Coronary artery (tissue), 2 donors: Measurements from ENCODE around the gene ANKS1A.
A peak's percentile ranks its signal among the peaks of the same experiment; 100 is the strongest.

Source experiments
- DNase-seq: peaks from one replicate; pipeline ENCODE4 v3.0.0-alpha.2; 2017; ENCODE audit warnings: low spot score
- H3K27ac ChIP-seq, 2 donors: fragments of 200-600 bp; sonication (generic); one replicate each; pipeline ENCODE4 v1.5.1; 2016 to 2019
- H3K4me3 ChIP-seq: fragments of 200-600 bp; sonication (generic); 2 replicates; pipeline ENCODE4 v1.5.1; 2016; ENCODE audit warnings: mild to moderate bottlenecking, moderate library complexity
- TF ChIP-seq, protein P1 (sequence below): fragments of 200-600 bp; sonication (generic); IDR thresholded peaks from one replicate; pipeline ENCODE4 v1.5.1; 2019; ENCODE audit warnings: antibody characterized with exemption

Gene ANKS1A

DNA sequence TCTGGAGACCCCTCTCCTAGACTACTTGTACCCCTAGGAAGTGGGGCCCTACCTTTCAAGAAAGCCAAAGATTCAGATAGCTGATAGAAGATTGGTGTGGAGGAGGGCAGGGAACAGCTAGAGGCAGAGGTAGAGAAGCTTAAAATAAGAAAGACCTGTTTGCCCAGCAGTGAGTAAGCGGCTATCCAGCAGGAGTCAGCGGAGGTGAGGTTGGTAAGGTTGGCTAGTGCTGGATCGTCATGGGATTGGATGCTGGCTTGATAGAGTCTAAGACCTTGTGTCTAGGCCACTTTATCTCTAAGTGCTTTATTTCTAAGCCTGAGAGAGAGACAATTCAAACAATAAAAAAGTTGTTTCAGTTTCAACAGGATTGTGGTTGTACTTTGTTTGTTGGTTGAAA lies 19.1 kb downstream of the ANKS1A start:
- no peak overlapping the region for H3K4me3 ChIP-seq
- DNase-seq, result no peak
- no peak overlapping the region for H3K27ac ChIP-seq
- TF ChIP-seq, protein P1, sequence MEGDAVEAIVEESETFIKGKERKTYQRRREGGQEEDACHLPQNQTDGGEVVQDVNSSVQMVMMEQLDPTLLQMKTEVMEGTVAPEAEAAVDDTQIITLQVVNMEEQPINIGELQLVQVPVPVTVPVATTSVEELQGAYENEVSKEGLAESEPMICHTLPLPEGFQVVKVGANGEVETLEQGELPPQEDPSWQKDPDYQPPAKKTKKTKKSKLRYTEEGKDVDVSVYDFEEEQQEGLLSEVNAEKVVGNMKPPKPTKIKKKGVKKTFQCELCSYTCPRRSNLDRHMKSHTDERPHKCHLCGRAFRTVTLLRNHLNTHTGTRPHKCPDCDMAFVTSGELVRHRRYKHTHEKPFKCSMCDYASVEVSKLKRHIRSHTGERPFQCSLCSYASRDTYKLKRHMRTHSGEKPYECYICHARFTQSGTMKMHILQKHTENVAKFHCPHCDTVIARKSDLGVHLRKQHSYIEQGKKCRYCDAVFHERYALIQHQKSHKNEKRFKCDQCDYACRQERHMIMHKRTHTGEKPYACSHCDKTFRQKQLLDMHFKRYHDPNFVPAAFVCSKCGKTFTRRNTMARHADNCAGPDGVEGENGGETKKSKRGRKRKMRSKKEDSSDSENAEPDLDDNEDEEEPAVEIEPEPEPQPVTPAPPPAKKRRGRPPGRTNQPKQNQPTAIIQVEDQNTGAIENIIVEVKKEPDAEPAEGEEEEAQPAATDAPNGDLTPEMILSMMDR, result no peak

DNA sequence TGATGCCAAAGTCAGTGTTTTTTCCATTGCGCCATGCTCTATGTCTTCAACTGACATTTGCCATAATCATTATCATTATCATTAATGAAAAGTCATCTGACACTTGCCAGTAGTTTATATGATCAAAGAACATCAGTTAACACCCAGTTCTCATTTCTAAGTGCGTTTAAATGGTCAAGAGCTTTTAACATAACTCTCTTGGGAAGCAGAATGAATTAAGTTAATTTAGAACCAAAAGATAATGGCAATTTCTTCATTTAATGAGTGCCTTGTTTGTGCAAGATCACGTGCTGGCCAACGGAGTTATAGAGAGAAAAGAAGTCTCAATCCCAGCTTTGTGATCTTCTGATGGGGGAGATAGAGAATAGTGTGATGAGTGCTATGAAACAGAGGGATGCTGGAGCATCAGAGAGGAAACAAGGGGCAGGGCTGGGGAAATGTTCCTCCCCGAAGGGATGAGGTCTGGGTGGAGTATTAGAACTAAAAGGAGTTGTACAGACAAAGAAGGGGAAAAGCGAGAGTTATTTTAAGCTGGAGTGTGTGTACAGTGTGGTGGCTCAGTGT lies 20.3 kb downstream of the ANKS1A start:
- Histone ChIP-seq H3K27ac (no peak overlapping the region), H3K4me3 (no peak overlapping the region)
- TF ChIP-seq, protein P1, result no peak
- DNase-seq, result no peak

GRCh38 chr6:34911822-34912221 lies 22.8 kb downstream of the ANKS1A start:
- TF ChIP-seq, protein P1, result no peak
- Histone ChIP-seq H3K4me3 (no peak overlapping the region), H3K27ac (no peak overlapping the region)
- DNase-seq, result no peak

- H3K27ac ChIP-seq, result no peak overlapping the region
- TF ChIP-seq, protein P1, result no peak
- no peak for DNase-seq
- H3K4me3 ChIP-seq, result no peak overlapping the region
These were observed 23.8 kb downstream of the ANKS1A start for GRCh38 chr6:34912715-34913464.

DNA sequence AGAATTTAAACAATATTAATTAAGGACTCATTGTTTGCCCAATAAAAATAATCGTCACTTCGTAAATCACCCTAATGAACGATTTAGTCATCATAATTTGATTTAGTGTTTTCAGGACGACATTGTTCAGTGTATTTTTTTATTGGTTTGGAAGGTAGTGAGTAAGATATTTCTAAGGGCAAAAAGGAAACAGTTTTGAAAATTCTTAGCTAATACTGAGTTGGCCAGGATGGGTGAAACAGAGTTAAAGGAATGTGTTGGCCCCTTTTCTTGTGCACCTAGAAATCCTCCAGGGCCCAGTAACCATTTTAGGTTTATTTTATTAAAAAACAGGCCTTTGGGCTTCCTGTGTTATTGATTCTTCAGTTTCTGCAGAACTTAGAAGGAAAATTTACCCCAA lies 25.3 kb downstream of the ANKS1A start:
- Histone ChIP-seq H3K27ac (peak overlapping the region in 1 of 2 donors; percentile 18), H3K4me3 (no peak overlapping the region)
- DNase-seq, result no peak
- TF ChIP-seq, protein P1, result no peak

DNA sequence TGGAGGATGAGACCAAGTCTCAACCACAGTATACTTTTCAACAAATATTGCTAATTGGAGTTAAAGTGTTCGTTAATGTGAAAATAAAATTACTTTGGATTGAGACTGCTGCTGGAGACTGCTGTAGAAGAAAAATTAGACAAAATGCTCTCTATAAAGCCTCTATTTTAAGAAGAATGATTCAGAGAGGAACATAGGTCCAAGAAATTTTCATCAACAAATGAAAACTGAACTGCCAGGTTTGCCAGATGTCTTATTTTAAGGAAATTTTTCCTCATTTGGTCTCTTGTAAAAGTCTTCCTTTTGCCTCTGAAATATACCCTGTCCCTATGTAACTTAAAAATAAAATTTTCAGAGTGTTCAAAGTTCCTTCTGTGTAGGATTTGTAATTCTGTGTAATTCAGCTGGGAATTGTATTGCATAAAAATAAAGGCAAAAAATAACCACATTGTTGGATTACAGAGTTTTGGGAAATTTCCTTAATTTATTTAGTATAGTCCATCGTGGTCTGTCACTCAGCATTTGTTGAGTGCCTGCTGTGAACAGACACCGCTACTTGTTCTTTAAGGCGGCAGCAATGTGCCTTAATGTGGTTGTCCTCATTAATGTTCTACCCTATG lies 27.4 kb downstream of the ANKS1A start:
- no peak overlapping the region for H3K4me3 ChIP-seq
- H3K27ac ChIP-seq, result peak overlapping the region; percentile 72 to 75
- DNase-seq, result no peak
- TF ChIP-seq, protein P1, result no peak
